COR-L47 (cell line): ENCODE results near the gene CARM1.

Source experiments
- DNase-seq: peaks from one replicate; lab custom pipeline; 2025; lab: John Stamatoyannopoulos, UW

CARM1 gene

DNA sequence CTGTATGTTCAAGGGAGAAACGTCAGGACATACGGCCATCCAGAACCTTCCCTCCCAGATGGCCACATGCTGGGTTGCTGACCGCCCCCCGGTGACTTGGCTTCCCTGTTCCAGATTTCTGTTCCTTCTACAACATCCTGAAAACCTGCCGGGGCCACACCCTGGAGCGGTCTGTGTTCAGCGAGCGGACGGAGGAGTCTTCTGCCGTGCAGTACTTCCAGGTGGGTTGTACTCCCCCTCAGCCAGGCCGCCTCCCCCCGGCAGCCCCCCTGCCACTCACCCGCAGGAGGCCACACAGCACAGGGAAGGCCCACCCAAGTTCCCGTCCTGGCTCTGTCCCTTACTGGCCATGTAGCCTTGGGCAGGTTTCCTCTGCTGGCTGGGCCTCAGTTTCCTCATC, 36.6 kb downstream of the CARM1 start:
- no peak for DNase-seq

DNA sequence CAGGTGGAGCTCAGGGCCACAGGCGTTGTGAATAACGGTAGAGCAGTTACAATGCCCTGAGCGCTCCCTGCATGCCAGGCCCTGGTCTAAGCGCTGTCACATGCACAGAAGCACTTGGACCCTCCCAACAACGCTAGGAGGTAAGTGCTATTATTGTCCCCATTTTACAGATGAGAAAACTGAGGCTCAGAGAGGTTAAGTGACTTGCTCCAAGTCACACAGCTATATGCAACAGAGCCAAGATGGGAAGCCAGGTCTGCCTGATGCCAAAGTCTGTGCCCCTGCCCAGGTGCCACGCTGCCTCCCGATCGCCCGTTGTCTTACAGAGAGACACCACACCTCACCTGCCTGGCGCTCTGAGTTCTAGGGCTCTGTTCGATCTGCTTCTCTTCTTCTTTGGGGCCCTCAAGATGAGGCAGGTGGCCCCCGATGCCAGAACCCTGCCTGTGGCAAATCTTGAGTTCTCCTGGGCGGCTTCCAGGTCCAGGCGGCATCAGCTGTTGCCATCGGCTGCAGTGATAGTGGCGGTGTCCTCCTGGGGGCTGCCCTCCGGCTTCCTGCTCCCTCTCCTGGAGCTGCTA, 37.1 kb downstream of the CARM1 start:
- DNase-seq, result no peak

DNA sequence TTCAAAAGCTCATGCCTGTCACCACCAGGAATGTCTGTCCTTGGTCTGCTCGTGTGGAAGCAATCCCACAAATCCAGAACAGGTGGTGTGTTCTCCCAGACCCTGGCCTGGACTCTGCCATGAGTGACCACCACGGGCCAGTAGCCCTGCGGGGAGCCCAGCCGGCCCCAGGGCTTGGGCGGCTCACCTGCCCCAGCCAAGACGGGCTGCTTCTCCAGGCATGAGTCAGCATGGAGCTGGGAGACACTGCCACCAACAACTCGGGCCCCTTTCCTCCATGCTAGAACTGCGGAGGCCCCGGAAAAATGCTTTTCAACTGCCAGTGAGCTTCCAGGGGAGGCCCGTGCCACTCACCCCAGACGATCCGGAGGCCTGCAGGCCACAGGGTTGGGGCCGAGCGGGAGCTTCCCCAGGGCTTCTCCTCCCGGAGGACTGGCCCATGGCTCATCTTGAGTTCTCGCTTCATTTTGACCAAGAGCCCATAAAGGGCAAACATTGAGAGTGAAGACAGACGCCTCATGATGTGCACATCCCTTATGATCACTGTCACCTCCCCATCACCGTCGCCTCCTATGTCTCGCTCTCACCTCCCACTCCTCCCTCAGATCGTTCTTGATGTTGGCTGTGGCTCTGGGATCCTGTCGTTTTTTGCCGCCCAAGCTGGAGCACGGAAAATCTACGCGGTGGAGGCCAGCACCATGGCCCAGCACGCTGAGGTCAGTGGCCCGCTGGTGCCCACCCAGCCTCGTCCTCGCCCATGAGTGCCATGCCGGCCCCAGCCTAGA, 40.4 kb downstream of the CARM1 start:
- DNase-seq, result no peak

DNA sequence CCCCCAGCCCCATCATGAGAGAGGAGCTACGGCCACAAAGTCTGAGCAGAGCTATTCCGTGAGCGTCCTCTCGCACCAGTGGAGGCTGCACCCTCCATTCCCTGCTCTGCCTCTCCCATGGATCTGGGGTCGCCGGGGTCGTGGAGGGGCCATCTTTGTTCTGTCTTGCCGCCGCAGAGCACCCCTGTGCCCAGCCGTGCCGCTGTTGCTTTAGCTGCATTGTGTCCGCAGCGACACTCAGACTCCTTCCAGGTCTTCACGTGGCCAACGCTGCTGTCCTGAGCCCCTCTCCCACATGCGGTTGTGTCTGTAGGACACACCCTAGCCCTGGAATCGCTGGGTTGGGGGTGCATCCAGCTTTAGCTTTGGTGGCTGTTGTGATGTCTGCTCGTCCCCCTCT, 41.3 kb downstream of the CARM1 start:
- no peak for DNase-seq

DNA sequence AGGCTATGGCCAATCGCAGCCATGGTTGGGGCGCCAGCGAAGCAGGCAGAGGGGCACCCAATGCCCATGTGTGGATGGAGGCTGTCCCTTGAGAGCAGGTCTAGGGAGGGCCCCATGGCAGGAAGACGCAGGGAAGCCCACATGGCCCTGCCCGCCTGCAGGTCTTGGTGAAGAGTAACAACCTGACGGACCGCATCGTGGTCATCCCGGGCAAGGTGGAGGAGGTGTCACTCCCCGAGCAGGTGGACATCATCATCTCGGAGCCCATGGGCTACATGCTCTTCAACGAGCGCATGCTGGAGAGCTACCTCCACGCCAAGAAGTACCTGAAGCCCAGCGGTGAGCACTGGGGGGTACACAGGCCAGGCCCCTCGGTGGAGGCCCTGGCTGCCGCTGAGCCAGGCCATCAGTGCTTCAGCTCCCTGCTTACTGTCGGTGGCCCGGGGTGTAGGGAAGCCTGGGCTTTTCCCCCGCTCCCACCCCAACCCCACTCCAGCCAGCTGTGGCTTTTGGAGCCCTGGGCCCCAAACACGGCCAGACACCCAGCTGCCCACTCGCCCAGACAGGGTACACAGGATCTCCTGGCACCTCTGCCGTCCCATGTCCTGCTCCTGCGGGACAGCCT, 42.5 kb downstream of the CARM1 start:
- no peak for DNase-seq

DNA sequence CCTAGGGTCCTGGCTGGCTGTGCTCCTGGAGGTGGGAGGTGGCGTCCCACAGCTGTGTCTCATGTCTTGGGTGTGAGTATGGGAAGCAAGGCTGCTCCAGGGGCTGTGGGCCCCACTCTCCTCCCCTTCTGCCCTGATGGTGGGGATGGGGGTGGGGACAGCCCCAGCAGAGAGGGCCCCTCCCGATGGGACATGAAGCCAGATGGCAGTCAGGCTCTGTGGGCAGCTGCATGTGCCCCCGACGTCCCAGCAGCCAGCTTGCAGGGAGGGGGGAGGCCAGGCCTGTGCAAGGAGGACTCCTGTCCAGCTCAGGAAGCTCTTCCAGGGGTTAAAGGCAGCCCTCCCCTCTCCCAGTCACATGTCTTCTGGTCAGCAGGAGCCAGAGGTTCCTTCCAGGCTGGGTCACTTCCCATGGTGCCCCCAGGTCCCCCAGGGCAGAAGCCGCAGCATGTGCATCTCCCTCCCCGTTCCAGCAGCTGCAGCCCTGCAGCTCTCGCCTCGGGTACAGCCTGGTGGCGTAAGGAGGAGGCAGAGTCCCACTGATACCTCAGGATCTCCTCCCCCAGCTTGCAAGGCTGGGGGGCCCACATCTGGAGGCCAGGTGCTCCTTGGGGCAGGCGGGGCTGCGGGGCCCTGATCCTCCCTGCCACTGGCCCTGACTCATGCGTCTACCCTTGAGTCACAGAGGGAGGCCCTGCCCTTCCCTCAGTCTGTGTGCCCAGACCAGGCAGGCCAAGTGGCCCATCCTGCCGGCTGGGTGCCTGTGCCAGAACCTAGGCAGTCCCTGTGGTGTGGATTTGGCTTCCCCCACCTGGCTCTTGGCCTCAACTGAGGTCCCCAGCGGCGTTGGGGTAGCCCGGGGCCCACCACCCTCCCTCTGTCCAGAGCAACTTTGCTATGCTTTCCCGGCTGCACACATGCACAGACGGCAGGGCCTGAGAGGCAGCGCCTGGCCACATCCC, 44.1 kb downstream of the CARM1 start:
- DNase-seq, result no peak

DNA sequence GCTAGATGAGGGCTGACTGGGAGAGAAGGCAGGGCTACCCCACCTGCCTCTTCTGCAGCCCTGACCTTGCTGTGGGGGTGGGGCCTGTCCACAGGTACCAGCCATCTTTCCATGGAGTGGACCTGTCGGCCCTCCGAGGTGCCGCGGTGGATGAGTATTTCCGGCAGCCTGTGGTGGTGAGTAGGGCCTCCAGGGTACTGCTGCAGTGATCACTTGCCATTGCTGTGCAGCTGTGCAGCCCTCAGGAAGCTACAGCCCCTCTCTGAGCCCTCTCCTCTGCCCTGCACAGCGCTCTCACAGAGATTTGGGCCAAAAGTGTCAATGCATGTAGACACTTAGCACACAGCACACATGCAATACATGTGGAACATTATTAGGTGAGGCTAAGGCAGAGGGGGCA, 45.2 kb downstream of the CARM1 start:
- no peak for DNase-seq

DNA sequence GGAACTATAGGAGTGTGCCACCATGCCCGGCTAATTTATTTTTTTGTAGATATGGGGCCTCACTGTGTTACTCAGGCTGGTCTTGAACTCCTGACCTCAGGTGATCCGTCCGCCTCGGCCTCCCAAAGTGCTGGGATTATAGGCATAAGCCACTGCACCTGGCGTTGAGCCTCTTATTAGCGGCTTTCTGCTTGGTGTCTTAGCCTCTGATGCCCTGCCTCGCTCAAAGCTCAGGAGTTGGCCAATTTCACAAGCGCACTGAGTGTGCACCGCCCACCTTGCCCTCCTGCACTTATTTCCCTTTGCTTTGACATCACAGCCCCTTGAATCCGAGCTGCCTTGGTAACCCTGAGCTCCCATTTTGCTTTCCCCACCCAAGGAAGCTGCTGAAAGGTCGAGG, 47.0 kb downstream of the CARM1 start:
- no peak for DNase-seq

DNA sequence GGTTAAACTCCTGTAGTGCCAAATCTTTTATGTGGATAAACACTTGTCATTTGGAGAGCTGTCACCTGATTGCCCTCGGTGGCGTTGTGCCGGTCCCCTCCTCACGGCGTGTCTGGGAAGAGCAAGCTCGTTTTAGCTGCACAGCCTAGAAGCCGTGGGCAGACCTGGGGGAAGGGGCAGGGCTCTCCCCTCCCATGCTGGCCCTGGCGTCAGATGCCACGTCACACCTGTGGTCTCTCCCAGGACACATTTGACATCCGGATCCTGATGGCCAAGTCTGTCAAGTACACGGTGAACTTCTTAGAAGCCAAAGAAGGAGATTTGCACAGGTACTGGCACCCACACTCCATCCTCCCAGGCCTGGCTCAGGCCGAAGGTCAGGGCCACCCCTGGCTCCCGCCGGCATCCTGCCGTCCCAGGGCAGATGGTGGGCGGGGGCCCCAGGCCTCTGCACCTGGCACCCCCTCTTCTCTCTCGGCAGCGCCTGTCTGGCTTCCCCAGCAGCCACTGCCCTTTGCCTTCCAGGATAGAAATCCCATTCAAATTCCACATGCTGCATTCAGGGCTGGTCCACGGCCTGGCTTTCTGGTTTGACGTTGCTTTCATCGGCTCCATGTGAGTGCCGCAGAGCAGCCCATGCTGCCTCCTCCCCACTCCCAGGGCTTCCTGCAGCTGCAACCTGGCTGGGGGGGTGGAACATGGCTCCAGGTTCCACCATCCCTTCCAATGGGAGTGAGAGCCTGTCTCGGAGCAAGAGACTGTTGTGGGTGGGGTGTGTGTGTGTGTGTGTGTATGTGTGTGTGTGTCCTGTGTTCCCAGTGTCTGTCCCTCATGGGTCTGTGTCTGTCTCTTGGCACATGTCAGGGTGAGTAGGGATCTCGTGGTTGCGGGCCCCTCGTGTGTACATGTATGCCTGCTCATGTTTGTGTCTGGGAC, 48.3 kb downstream of the CARM1 start:
- no peak for DNase-seq

DNA sequence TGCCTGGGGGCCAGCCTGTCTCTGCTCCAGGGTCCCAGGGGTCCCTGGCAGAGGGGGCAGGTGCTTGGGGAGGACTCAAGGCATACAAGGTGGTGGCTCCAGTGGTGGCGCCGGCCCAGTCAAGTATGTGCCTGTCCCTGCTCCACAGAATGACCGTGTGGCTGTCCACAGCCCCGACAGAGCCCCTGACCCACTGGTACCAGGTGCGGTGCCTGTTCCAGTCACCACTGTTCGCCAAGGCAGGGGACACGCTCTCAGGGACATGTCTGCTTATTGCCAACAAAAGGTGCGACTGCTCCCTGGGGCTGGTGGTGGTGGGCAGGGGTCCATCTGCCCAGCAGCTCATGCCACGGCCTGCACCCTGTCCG, 48.9 kb downstream of the CARM1 start:
- no peak for DNase-seq

DNA sequence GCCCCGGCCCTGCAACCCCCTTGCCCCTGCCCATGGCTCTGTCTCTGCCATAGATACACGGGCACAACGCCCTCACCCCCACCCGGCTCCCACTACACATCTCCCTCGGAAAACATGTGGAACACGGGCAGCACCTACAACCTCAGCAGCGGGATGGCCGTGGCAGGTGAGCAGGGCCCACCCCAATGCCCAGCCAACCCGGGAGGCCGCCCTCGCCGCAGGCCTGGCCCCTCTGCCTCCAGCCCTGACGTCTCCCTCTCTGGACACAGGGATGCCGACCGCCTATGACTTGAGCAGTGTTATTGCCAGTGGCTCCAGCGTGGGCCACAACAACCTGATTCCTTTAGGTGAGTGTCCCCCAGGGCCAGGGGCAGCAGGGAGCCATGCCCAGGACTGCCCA, 49.4 kb downstream of the CARM1 start:
- no peak for DNase-seq

DNA sequence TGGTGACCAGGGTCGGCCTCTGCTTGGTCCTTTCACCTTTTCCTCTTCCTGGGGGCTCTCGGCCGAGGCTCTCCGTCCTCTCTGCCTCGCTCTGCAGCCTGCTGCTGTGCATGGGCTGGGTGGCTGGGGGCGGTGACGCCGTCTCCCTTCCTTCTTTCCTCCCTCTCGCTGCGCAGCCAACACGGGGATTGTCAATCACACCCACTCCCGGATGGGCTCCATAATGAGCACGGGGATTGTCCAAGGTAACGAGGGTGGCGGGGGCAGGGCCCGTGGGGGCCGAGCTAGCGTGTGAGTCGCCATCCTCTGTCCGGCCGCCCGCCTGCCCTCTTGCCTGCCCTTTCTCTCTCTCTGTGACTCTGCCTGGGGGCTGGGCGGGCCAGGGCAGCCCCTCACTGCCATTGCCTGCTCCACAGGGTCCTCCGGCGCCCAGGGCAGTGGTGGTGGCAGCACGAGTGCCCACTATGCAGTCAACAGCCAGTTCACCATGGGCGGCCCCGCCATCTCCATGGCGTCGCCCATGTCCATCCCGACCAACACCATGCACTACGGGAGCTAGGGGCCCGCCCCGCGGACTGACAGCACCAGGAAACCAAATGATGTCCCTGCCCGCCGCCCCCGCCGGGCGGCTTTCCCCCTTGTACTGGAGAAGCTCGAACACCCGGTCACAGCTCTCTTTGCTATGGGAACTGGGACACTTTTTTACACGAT, 50.0 kb downstream of the CARM1 start:
- DNase-seq, result no peak

DNA sequence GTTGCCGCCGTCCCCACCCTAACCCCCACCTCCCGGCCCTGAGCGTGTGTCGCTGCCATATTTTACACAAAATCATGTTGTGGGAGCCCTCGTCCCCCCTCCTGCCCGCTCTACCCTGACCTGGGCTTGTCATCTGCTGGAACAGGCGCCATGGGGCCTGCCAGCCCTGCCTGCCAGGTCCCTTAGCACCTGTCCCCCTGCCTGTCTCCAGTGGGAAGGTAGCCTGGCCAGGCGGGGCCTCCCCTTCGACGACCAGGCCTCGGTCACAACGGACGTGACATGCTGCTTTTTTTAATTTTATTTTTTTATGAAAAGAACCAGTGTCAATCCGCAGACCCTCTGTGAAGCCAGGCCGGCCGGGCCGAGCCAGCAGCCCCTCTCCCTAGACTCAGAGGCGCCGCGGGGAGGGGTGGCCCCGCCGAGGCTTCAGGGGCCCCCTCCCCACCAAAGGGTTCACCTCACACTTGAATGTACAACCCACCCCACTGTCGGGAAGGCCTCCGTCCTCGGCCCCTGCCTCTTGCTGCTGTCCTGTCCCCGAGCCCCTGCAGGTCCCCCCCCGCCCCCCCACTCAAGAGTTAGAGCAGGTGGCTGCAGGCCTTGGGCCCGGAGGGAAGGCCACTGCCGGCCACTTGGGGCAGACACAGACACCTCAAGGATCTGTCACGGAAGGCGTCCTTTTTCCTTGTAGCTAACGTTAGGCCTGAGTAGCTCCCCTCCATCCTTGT, 50.7 kb downstream of the CARM1 start:
- no peak for DNase-seq

DNA sequence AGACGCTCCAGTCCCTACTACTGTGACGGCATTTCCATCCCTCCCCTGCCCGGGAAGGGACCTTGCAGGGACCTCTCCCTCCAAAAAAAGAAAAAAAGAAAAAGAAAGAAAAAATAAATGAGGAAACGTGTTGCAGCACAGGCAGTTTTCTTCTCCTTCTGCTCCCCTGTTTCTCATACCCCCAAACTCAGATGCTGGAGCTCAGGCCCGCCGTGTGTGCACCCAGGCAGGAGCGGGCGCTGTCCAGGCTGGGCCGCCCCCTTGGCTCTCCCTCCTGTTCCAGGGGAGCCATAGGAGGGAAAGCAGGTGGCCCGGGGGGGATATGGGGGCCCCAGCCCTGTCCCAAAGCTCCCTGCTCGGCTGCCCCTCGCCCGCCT, 51.3 kb downstream of the CARM1 start:
- no peak for DNase-seq

DNA sequence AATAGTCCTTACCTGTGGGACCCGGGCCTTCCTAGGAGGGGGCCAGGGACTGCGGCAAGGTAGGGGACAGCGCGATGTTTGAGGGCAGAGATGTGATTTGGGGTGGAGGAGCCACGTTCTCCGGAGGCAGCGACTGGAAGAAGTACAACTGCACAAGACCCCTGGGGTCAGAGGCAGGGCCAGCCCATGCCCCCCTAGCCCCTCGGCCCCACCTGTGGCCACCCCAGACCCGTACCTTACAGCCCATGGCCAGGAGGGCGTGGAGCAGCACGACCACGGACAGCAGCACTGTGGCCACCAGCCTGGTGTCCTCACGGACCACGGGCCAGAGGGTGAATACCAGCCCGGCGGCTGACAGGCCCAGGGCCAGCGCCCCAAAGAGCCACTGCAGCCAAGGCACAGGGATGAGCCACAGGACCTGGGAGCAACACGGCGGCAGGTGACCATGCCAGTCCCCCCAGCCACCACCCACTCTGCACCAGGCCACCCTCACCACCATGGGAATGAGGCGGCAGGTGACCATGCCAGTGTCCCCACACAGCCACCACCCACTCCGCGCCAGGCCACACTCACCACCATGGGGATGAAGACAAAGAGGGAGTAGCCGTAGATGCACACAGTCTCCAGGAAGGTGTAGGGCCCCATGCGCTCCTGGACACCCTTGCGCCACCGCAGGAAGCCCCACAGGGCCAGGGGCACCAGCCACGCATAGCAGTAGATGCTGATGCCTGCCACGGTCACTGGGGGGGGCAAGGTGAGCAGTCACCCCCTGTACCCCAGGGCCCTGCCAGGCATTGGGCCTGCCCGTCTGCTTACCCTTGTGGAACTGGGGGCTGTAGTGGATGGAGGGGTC, 52.1 kb downstream of the CARM1 start:
- no peak for DNase-seq

DNA sequence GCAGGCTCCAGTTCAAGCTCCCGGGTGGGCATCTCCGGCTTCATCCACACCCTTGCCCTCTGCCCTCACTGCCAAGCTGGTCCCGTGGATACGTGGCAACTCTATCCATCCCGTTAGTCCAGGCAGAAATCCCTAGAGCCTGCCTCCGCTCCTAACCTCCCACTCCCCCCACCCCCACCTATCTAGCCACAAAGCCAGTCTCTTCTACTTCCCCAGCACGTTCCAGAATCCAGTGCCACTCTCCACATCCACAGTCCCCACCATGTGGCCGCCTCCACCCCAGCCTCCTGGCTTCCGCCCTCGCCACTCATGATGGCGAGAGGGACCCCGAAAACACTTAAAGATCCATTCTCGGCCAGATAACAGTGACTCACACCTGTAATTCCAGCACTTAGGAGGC, 53.2 kb downstream of the CARM1 start:
- DNase-seq, result no peak

DNA sequence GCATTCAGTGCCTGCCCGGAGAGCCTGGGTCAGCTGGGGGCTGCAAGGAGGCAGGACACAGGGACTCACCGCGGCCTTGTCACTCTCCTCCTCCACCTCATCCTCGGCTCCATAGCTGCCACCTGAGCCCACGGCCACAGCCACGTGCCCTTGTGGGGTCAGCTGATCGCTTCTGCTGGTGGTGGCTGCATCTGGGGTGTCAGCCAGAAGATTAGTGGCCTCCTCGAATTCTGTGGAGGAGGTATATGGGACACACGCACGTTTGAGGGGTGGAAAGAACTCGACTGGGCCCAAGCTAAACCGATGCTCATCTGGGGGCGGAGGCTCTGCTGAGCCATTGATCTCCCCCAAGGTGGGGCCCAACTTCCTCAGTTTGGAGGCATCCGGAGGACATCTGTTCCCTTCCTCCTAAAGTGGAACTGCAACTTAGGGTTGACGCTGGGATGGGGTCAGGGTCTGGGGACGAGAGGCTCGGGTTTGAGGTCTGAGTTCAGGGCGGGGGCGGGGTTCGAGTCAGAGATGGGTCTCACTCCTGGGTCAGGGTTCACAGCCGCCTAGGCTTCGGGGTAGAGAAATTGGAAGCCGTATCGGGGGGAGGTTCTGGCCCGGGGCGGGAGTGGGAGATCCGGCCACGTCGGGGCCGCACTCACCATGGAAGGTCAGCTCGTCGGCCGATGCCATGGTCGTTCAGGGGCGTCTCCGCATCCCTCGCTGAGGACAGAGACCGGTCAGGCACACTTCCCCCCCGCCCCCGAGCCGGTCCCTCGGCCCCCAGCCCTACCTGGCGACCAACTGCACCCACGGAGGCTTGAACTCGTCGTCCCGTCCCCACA, 56.6 kb downstream of the CARM1 start:
- DNase-seq, result no peak
